ENCODE measurements around the gene ADAM20.

DNA sequence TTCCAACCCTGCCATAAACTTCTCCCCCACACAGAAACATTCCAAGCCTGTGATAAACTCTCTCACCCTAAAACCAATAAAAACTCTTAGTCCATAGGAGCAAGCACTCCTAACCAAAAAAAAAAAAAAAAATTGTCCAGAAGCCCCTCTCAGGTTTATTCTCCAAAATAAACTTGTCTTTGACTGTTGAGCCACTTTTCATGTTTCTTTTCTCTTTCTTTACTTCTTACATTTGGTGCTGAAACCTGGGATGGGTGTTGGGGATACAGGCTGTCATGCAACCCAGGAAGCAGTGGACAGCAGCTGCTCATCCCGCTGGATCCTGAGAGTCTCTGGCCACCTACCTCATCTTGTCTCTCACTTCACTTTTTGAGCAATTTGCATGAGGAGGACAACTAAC is 2.0 kb upstream of the ADAM20 start:
- TF ChIP-seq, protein P1, sequence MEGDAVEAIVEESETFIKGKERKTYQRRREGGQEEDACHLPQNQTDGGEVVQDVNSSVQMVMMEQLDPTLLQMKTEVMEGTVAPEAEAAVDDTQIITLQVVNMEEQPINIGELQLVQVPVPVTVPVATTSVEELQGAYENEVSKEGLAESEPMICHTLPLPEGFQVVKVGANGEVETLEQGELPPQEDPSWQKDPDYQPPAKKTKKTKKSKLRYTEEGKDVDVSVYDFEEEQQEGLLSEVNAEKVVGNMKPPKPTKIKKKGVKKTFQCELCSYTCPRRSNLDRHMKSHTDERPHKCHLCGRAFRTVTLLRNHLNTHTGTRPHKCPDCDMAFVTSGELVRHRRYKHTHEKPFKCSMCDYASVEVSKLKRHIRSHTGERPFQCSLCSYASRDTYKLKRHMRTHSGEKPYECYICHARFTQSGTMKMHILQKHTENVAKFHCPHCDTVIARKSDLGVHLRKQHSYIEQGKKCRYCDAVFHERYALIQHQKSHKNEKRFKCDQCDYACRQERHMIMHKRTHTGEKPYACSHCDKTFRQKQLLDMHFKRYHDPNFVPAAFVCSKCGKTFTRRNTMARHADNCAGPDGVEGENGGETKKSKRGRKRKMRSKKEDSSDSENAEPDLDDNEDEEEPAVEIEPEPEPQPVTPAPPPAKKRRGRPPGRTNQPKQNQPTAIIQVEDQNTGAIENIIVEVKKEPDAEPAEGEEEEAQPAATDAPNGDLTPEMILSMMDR (IDR thresholded peaks at IDR 0.05), result no peak
- no peak for TF ChIP-seq POLR2A (IDR thresholded peaks at IDR 0.05)
